ENCODE results near the gene APOO.

The APOO gene

DNA sequence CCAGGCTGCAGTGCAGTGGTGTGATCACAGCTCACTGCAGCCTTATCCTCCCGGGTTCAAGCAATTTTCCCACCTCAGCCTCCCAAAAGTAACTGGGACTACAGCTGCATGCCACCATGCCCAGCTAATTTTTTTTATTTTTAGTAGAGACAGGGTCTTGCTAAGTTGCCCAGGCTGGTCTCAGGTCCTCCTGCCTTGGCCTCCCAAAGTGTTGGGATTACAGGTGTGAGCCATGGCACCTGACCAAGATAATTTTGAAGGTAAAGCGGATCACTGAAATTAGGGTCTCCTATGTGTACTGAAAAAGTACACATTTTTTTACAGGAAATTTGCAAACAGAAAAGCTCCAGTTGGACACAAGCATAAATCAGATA is 120.0 kb downstream of the APOO start:
- no peak overlapping the region for H3K4ac ChIP-seq (ENCODE audit: low read depth in 1 of 2, low read length in 2 of 2)
- H4K91ac ChIP-seq (ENCODE audit: low read length): no peak overlapping the region
- no peak overlapping the region for H3K23ac ChIP-seq (ENCODE audit: low read length in 2 of 2)
- no peak overlapping the region for H3K9ac ChIP-seq (ENCODE audit: low read length)
- H2BK5ac ChIP-seq (ENCODE audit: low read depth, low read length, poor library complexity, severe bottlenecking): no peak overlapping the region
- no peaks in the 10 kb centered on the region for H3K27me3 ChIP-seq (ENCODE audit: control insufficient read depth in 1 of 2, insufficient read depth in 1 of 2, low read length in 2 of 2)
- no peak overlapping the region for H2AFZ ChIP-seq (ENCODE audit: low read depth, low read length)
- H2BK12ac ChIP-seq (ENCODE audit: low read length in 2 of 2): no peak overlapping the region
- H3K79me1 ChIP-seq (replicated peaks; ENCODE audit: low read length, poor library complexity, severe bottlenecking): no peaks in the 10 kb centered on the region
- no peaks in the 10 kb centered on the region for H3K9me3 ChIP-seq (ENCODE audit: control insufficient read depth, low read length)
- no peak overlapping the region for H2AK5ac ChIP-seq (ENCODE audit: low read length, severe bottlenecking)
- H3K36me3 ChIP-seq (ENCODE audit: control insufficient read depth in 1 of 2, insufficient read depth in 2 of 2, low read depth in 1 of 2, low read length in 2 of 2): peaks cover 0 to 16% of the 10 kb centered on the region in 2 experiments
- no peak overlapping the region for H3K4me3 ChIP-seq (ENCODE audit: insufficient read depth in 1 of 2, low read depth in 1 of 2, low read length in 2 of 2)
- no peak overlapping the region for H3K4me2 ChIP-seq (ENCODE audit: low read length, poor library complexity, severe bottlenecking)
- 100% methylated on average over 1 of the region's 2 CpGs for WGBS
- H4K8ac ChIP-seq (ENCODE audit: low read length): no peak overlapping the region
- no peak overlapping the region for H2BK15ac ChIP-seq (ENCODE audit: low read depth, poor library complexity, severe bottlenecking)
- no peak overlapping the region for H3K27ac ChIP-seq (ENCODE audit: low read length, poor library complexity, severe bottlenecking)
- peak; percentile 41 for DNase-seq
- no peak overlapping the region for H2BK120ac ChIP-seq (ENCODE audit: low read depth, low read length)
- no peak overlapping the region for H3K18ac ChIP-seq (ENCODE audit: low read depth in 1 of 2, low read length in 2 of 2)
- no peaks in the 10 kb centered on the region for H3K4me1 ChIP-seq (ENCODE audit: control insufficient read depth, insufficient read depth, low read depth, low read length)
- H3K14ac ChIP-seq (ENCODE audit: low read length in 2 of 2): no peak overlapping the region

DNA sequence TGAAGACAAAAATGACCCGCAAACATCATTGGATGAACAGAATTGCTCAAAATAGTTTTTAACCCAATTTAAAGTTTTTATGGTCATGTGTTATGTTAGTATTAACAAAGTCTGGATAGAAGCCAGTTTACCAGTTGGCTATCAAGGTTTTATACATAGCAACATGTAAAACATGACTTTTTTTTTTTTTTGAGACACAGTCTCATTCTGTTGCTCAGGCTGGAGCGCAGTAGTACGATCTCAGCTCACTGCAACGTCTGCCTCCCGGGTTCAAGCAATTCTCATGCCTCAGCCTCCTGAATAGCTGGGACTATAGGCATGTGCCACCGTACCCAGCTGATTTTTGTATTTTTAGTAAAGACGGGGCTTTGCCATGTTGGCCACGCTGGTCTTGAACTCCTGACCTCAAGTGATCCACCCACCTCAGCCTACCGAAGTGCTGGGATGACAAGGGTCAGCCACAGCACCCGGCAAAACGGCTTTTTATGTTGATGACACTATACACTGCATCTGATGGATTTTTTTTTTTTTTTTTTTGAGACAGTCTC is 121.4 kb downstream of the APOO start:
- H3K4me1 ChIP-seq (ENCODE audit: control insufficient read depth, insufficient read depth, low read depth, low read length): no peaks in the 10 kb centered on the region
- H2BK15ac ChIP-seq (ENCODE audit: low read depth, poor library complexity, severe bottlenecking): no peak overlapping the region
- no peak overlapping the region for H2BK5ac ChIP-seq (ENCODE audit: low read depth, low read length, poor library complexity, severe bottlenecking)
- H2AK5ac ChIP-seq (ENCODE audit: low read length, severe bottlenecking): no peak overlapping the region
- H3K9me3 ChIP-seq (ENCODE audit: control insufficient read depth, low read length): no peaks in the 10 kb centered on the region
- H3K14ac ChIP-seq (ENCODE audit: low read length in 2 of 2): no peak overlapping the region
- no peak overlapping the region for H4K91ac ChIP-seq (ENCODE audit: low read length)
- H3K18ac ChIP-seq (ENCODE audit: low read depth in 1 of 2, low read length in 2 of 2): no peak overlapping the region
- no peak overlapping the region for H2AFZ ChIP-seq (ENCODE audit: low read depth, low read length)
- no peak overlapping the region for H3K4ac ChIP-seq (ENCODE audit: low read depth in 1 of 2, low read length in 2 of 2)
- peaks cover 0 to 16% of the 10 kb centered on the region in 2 experiments for H3K36me3 ChIP-seq (ENCODE audit: control insufficient read depth in 1 of 2, insufficient read depth in 2 of 2, low read depth in 1 of 2, low read length in 2 of 2)
- H3K27me3 ChIP-seq (ENCODE audit: control insufficient read depth in 1 of 2, insufficient read depth in 1 of 2, low read length in 2 of 2): no peaks in the 10 kb centered on the region
- H3K79me1 ChIP-seq (replicated peaks; ENCODE audit: low read length, poor library complexity, severe bottlenecking): no peaks in the 10 kb centered on the region
- H3K9ac ChIP-seq (ENCODE audit: low read length): no peak overlapping the region
- no peak overlapping the region for H3K23ac ChIP-seq (ENCODE audit: low read length in 2 of 2)
- H3K27ac ChIP-seq (ENCODE audit: low read length, poor library complexity, severe bottlenecking): no peak overlapping the region
- H4K8ac ChIP-seq (ENCODE audit: low read length): no peak overlapping the region
- no peak overlapping the region for H2BK12ac ChIP-seq (ENCODE audit: low read length in 2 of 2)
- 85% methylated on average over 10 of the region's 11 CpGs for WGBS
- H2BK120ac ChIP-seq (ENCODE audit: low read depth, low read length): no peak overlapping the region
- peak; percentile 77 for DNase-seq
- H3K4me3 ChIP-seq (ENCODE audit: insufficient read depth in 1 of 2, low read depth in 1 of 2, low read length in 2 of 2): no peak overlapping the region
- no peak overlapping the region for H3K4me2 ChIP-seq (ENCODE audit: low read length, poor library complexity, severe bottlenecking)

DNA sequence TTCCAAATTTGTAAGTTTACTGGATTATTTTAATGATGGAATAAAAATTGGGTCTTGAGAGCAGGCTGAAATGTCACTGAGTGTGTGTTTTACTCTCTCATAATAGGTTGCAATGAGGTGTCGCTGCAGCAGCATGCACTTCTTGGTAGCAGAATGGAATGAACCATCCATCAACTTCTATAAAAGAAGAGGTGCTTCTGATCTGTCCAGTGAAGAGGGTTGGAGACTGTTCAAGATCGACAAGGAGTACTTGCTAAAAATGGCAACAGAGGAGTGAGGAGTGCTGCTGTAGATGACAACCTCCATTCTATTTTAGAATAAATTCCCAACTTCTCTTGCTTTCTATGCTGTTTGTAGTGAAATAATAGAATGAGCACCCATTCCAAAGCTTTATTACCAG is 122.2 kb downstream of the APOO start:
- no peak overlapping the region for H3K18ac ChIP-seq (ENCODE audit: low read depth in 1 of 2, low read length in 2 of 2)
- H3K4me2 ChIP-seq (ENCODE audit: low read length, poor library complexity, severe bottlenecking): no peak overlapping the region
- peaks cover 0 to 16% of the 10 kb centered on the region in 2 experiments for H3K36me3 ChIP-seq (ENCODE audit: control insufficient read depth in 1 of 2, insufficient read depth in 2 of 2, low read depth in 1 of 2, low read length in 2 of 2)
- no peak overlapping the region for H3K4ac ChIP-seq (ENCODE audit: low read depth in 1 of 2, low read length in 2 of 2)
- no peak overlapping the region for H4K8ac ChIP-seq (ENCODE audit: low read length)
- no peak overlapping the region for H2BK5ac ChIP-seq (ENCODE audit: low read depth, low read length, poor library complexity, severe bottlenecking)
- H3K9me3 ChIP-seq (ENCODE audit: control insufficient read depth, low read length): no peaks in the 10 kb centered on the region
- H3K23ac ChIP-seq (ENCODE audit: low read length in 2 of 2): no peak overlapping the region
- H3K9ac ChIP-seq (ENCODE audit: low read length): peak overlapping the region; percentile 92
- no peaks in the 10 kb centered on the region for H3K27me3 ChIP-seq (ENCODE audit: control insufficient read depth in 1 of 2, insufficient read depth in 1 of 2, low read length in 2 of 2)
- H4K91ac ChIP-seq (ENCODE audit: low read length): no peak overlapping the region
- H2BK15ac ChIP-seq (ENCODE audit: low read depth, poor library complexity, severe bottlenecking): no peak overlapping the region
- H3K14ac ChIP-seq (ENCODE audit: low read length in 2 of 2): no peak overlapping the region
- peak overlapping the region in 1 of 2 experiments; percentile 90 for H3K4me3 ChIP-seq (ENCODE audit: insufficient read depth in 1 of 2, low read depth in 1 of 2, low read length in 2 of 2)
- H3K79me1 ChIP-seq (replicated peaks; ENCODE audit: low read length, poor library complexity, severe bottlenecking): no peaks in the 10 kb centered on the region
- no peak overlapping the region for H2AK5ac ChIP-seq (ENCODE audit: low read length, severe bottlenecking)
- H2AFZ ChIP-seq (ENCODE audit: low read depth, low read length): no peak overlapping the region
- H3K4me1 ChIP-seq (ENCODE audit: control insufficient read depth, insufficient read depth, low read depth, low read length): no peaks in the 10 kb centered on the region
- H3K27ac ChIP-seq (ENCODE audit: low read length, poor library complexity, severe bottlenecking): no peak overlapping the region
- H2BK12ac ChIP-seq (ENCODE audit: low read length in 2 of 2): no peak overlapping the region
- no peak overlapping the region for H2BK120ac ChIP-seq (ENCODE audit: low read depth, low read length)
- peak; percentile 26 for DNase-seq
- no CpG with 5 or more reads among the region's 2 CpGs for WGBS

DNA sequence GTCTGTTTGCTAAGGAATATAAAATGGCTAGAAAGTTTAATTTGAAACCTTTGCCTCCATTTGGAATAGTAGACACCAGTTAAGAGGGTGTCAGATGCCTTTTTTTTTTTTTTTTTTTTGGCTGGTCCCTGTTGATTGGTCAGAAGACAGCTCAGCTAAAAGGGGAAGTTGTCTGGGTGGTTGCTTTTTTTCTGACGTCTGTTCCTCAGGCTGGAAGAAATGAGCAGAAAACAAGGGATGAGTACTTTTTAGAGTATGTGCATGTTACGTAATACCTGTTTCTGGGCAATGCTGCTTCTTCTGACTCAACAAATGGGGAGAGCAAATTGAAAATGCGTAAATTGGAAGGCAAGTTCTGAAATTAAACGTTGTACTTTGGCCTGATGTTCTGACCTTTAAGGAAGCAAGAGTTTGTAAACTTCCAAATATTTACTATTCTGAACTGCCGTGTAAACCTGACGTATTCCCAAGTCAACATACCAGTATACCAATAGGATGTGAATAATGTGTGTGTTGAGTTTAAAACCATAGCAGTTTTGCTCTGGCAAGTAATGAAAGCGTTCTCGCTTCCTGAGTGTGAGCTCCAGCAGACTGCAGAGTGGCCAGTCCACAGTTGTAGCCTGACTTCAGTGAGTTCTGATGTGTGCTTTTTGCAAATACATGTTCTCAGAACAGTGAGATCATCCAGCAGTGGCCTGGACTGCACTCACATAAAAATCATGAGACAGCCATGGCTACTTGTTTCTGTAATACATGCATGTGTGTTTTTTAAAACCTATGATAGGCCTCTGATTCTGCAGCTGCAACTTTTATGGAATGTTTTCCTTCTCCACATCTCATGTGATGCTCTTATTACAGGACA is 123.0 kb downstream of the APOO start:
- no peaks in the 10 kb centered on the region for H3K27me3 ChIP-seq (ENCODE audit: control insufficient read depth in 1 of 2, insufficient read depth in 1 of 2, low read length in 2 of 2)
- no peak overlapping the region for H2BK120ac ChIP-seq (ENCODE audit: low read depth, low read length)
- no peak overlapping the region for H2BK12ac ChIP-seq (ENCODE audit: low read length in 2 of 2)
- H3K79me1 ChIP-seq (replicated peaks; ENCODE audit: low read length, poor library complexity, severe bottlenecking): no peaks in the 10 kb centered on the region
- H3K4me3 ChIP-seq (ENCODE audit: insufficient read depth in 1 of 2, low read depth in 1 of 2, low read length in 2 of 2): peak overlapping the region in 1 of 2 experiments; percentile 90
- peak; percentile 84 for DNase-seq
- no peak overlapping the region for H3K14ac ChIP-seq (ENCODE audit: low read length in 2 of 2)
- H2AFZ ChIP-seq (ENCODE audit: low read depth, low read length): no peak overlapping the region
- peak overlapping the region; percentile 92 for H3K9ac ChIP-seq (ENCODE audit: low read length)
- WGBS: 45% methylated on average over 5 of the region's 8 CpGs
- H3K4me1 ChIP-seq (ENCODE audit: control insufficient read depth, insufficient read depth, low read depth, low read length): no peaks in the 10 kb centered on the region
- no peak overlapping the region for H3K18ac ChIP-seq (ENCODE audit: low read depth in 1 of 2, low read length in 2 of 2)
- no peak overlapping the region for H2AK5ac ChIP-seq (ENCODE audit: low read length, severe bottlenecking)
- H2BK5ac ChIP-seq (ENCODE audit: low read depth, low read length, poor library complexity, severe bottlenecking): no peak overlapping the region
- H3K9me3 ChIP-seq (ENCODE audit: control insufficient read depth, low read length): no peaks in the 10 kb centered on the region
- peak overlapping the region; percentile 39 for H3K4me2 ChIP-seq (ENCODE audit: low read length, poor library complexity, severe bottlenecking)
- no peak overlapping the region for H4K8ac ChIP-seq (ENCODE audit: low read length)
- H3K36me3 ChIP-seq (ENCODE audit: control insufficient read depth in 1 of 2, insufficient read depth in 2 of 2, low read depth in 1 of 2, low read length in 2 of 2): peaks cover 0 to 16% of the 10 kb centered on the region in 2 experiments
- no peak overlapping the region for H3K23ac ChIP-seq (ENCODE audit: low read length in 2 of 2)
- peak overlapping the region; percentile 23 for H3K27ac ChIP-seq (ENCODE audit: low read length, poor library complexity, severe bottlenecking)
- H4K91ac ChIP-seq (ENCODE audit: low read length): no peak overlapping the region
- H2BK15ac ChIP-seq (ENCODE audit: low read depth, poor library complexity, severe bottlenecking): no peak overlapping the region
- H3K4ac ChIP-seq (ENCODE audit: low read depth in 1 of 2, low read length in 2 of 2): no peak overlapping the region

Data from mesenchymal stem cell (in vitro differentiated cells and primary cell).